Measurements from ENCODE around the gene GH1. TPM values are rescaled to one million over a fixed set of nuclear protein-coding genes. Genes with fewer than 3 reads are reported as not detected.
A peak's percentile ranks its signal among the peaks of the same experiment; 100 is the strongest.
"Not testable (repeated sequence)": the region's sequence is repeated elsewhere in the genome, so short reads cannot be mapped to it uniquely, and the experiment has no call there.

GH1 gene
- total and polyA plus RNA-seq, 9 donors: 0.18 TPM; not detected in 8

GRCh38 chr17:63901971-63902370, 16.7 kb downstream of the GH1 start:
- not testable (repeated sequence) for H3K27ac ChIP-seq (ENCODE audit: low read length); H3K9me3 ChIP-seq (replicated peaks; ENCODE audit: control insufficient read depth, low read depth, low read length); H3K4me3 ChIP-seq (ENCODE audit: low read length); H3K4me1 ChIP-seq (ENCODE audit: control insufficient read depth, insufficient read depth, low read length); DNase-seq; H3K27me3 ChIP-seq (ENCODE audit: control insufficient read depth, insufficient read depth, low read length); H3K36me3 ChIP-seq (ENCODE audit: control insufficient read depth, insufficient read depth, low read length)
- 60% methylated on average over 2 of the region's 2 CpGs for WGBS (ENCODE audit: insufficient coverage)

- not testable (repeated sequence) for H3K4me3 ChIP-seq (ENCODE audit: low read length); H3K9me3 ChIP-seq (replicated peaks; ENCODE audit: control insufficient read depth, low read depth, low read length); H3K27me3 ChIP-seq (ENCODE audit: control insufficient read depth, insufficient read depth, low read length); H3K36me3 ChIP-seq (ENCODE audit: control insufficient read depth, insufficient read depth, low read length); DNase-seq; H3K27ac ChIP-seq (ENCODE audit: low read length); H3K4me1 ChIP-seq (ENCODE audit: control insufficient read depth, insufficient read depth, low read length)
- 88% methylated on average over 1 of the region's 6 CpGs for WGBS (ENCODE audit: insufficient coverage)
These were observed 19.5 kb downstream of the GH1 start for GRCh38 chr17:63898899-63899798.

GRCh38 chr17:63896524-63897354, 21.9 kb downstream of the GH1 start, which contains the start of gene CSH1:
TSS of gene CSH1 (minus strand) at chr17:63896574. CDS start at chr17:63896511, 63 bp downstream.
- not testable (repeated sequence) for H3K9me3 ChIP-seq (replicated peaks; ENCODE audit: control insufficient read depth, low read depth, low read length); DNase-seq; H3K27me3 ChIP-seq (ENCODE audit: control insufficient read depth, insufficient read depth, low read length); H3K4me1 ChIP-seq (ENCODE audit: control insufficient read depth, insufficient read depth, low read length); H3K27ac ChIP-seq (ENCODE audit: low read length); H3K36me3 ChIP-seq (ENCODE audit: control insufficient read depth, insufficient read depth, low read length); H3K4me3 ChIP-seq (ENCODE audit: low read length)
- WGBS (ENCODE audit: insufficient coverage): no CpG with 5 or more reads among the region's 14 CpGs

GRCh38 chr17:63894821-63895220, 23.8 kb downstream of the GH1 start:
- WGBS (ENCODE audit: insufficient coverage): 80% methylated on average over 1 of the region's 10 CpGs

GRCh38 chr17:63894021-63894420, 24.6 kb downstream of the GH1 start:
- not testable (repeated sequence) for H3K36me3 ChIP-seq (ENCODE audit: control insufficient read depth, insufficient read depth, low read length); H3K4me3 ChIP-seq (ENCODE audit: low read length); H3K27ac ChIP-seq (ENCODE audit: low read length); H3K4me1 ChIP-seq (ENCODE audit: control insufficient read depth, insufficient read depth, low read length); DNase-seq; H3K27me3 ChIP-seq (ENCODE audit: control insufficient read depth, insufficient read depth, low read length); H3K9me3 ChIP-seq (replicated peaks; ENCODE audit: control insufficient read depth, low read depth, low read length)
- 64% methylated on average over 2 of the region's 3 CpGs for WGBS (ENCODE audit: insufficient coverage)

More at GRCh38 chr17:63894821-63895220, 23.8 kb downstream of the GH1 start:
- H3K27me3 ChIP-seq (ENCODE audit: control insufficient read depth, insufficient read depth, low read length); H3K27ac ChIP-seq (ENCODE audit: low read length); H3K4me1 ChIP-seq (ENCODE audit: control insufficient read depth, insufficient read depth, low read length); H3K36me3 ChIP-seq (ENCODE audit: control insufficient read depth, insufficient read depth, low read length); H3K4me3 ChIP-seq (ENCODE audit: low read length); DNase-seq; H3K9me3 ChIP-seq (replicated peaks; ENCODE audit: control insufficient read depth, low read depth, low read length): not testable (repeated sequence)

- not testable (repeated sequence) for H3K4me1 ChIP-seq (ENCODE audit: control insufficient read depth, insufficient read depth, low read length); DNase-seq; H3K9me3 ChIP-seq (replicated peaks; ENCODE audit: control insufficient read depth, low read depth, low read length); H3K36me3 ChIP-seq (ENCODE audit: control insufficient read depth, insufficient read depth, low read length); H3K27ac ChIP-seq (ENCODE audit: low read length); H3K4me3 ChIP-seq (ENCODE audit: low read length); H3K27me3 ChIP-seq (ENCODE audit: control insufficient read depth, insufficient read depth, low read length)
- WGBS (ENCODE audit: insufficient coverage): 70% methylated on average over 2 of the region's 11 CpGs
These were observed 26.2 kb downstream of the GH1 start for GRCh38 chr17:63892316-63893037.

- not testable (repeated sequence) for H3K36me3 ChIP-seq (ENCODE audit: control insufficient read depth, insufficient read depth, low read length); H3K9me3 ChIP-seq (replicated peaks; ENCODE audit: control insufficient read depth, low read depth, low read length); H3K4me1 ChIP-seq (ENCODE audit: control insufficient read depth, insufficient read depth, low read length); H3K27me3 ChIP-seq (ENCODE audit: control insufficient read depth, insufficient read depth, low read length); H3K4me3 ChIP-seq (ENCODE audit: low read length); H3K27ac ChIP-seq (ENCODE audit: low read length)
- peak; percentile 40 for DNase-seq
- WGBS (ENCODE audit: insufficient coverage): 30% methylated on average over 4 of the region's 13 CpGs
These were observed 29.4 kb downstream of the GH1 start for GRCh38 chr17:63889026-63889848.

- H3K4me3 ChIP-seq (ENCODE audit: low read length); H3K4me1 ChIP-seq (ENCODE audit: control insufficient read depth, insufficient read depth, low read length); DNase-seq; H3K36me3 ChIP-seq (ENCODE audit: control insufficient read depth, insufficient read depth, low read length); H3K27me3 ChIP-seq (ENCODE audit: control insufficient read depth, insufficient read depth, low read length); H3K9me3 ChIP-seq (replicated peaks; ENCODE audit: control insufficient read depth, low read depth, low read length); H3K27ac ChIP-seq (ENCODE audit: low read length): not testable (repeated sequence)
- WGBS (ENCODE audit: insufficient coverage): 94% methylated on average over 3 of the region's 11 CpGs
These were observed 33.5 kb downstream of the GH1 start for GRCh38 chr17:63885119-63885518.

- not testable (repeated sequence) for H3K27ac ChIP-seq (ENCODE audit: low read length); DNase-seq; H3K27me3 ChIP-seq (ENCODE audit: control insufficient read depth, insufficient read depth, low read length); H3K4me1 ChIP-seq (ENCODE audit: control insufficient read depth, insufficient read depth, low read length); H3K9me3 ChIP-seq (replicated peaks; ENCODE audit: control insufficient read depth, low read depth, low read length); H3K36me3 ChIP-seq (ENCODE audit: control insufficient read depth, insufficient read depth, low read length); H3K4me3 ChIP-seq (ENCODE audit: low read length)
- WGBS (ENCODE audit: insufficient coverage): 61% methylated on average over 2 of the region's 9 CpGs
These were observed 36.0 kb downstream of the GH1 start for GRCh38 chr17:63882626-63883126.

Measured in muscle of leg (tissue), 11 donors.